HFF-Myc (cell line): ENCODE measurements around the gene PPL.

ENCODE experiments used
- DNase-seq: peaks from one replicate; pipeline ENCODE4 v3.0.0-alpha.2; 2011; ENCODE audit warnings: low read depth; ENCODE audit errors: extremely low read depth
- H3K4me3 ChIP-seq: replicated peaks from 2 replicates; pipeline ENCODE4 v1.5.1; 2011; ENCODE audit warnings: low read depth, mild to moderate bottlenecking, control low read depth, low read length
- CTCF ChIP-seq: IDR thresholded peaks from 2 replicates; pipeline ENCODE4 v1.5.1; 2012; ENCODE audit warnings: mild to moderate bottlenecking, low read depth, low read length, control low read depth; ENCODE audit errors: missing control alignments

PPL gene

GRCh38 chr16:4909825-4910224, 27.1 kb downstream of the PPL start:
- H3K4me3 ChIP-seq: no peak overlapping the region
- TF ChIP-seq CTCF: peak; percentile 5
- DNase-seq: no peak

GRCh38 chr16:4908854-4909401, 28.0 kb downstream of the PPL start:
- no peak for DNase-seq
- no peak overlapping the region for H3K4me3 ChIP-seq
- no peak for TF ChIP-seq CTCF

GRCh38 chr16:4904942-4905615, 31.9 kb downstream of the PPL start:
- DNase-seq: no peak
- no peak for TF ChIP-seq CTCF
- H3K4me3 ChIP-seq: no peak overlapping the region

- TF ChIP-seq CTCF: no peak
- no peak overlapping the region for H3K4me3 ChIP-seq
- no peak for DNase-seq
Measured at GRCh38 chr16:4904108-4904941, 32.6 kb downstream of the PPL start.

- TF ChIP-seq CTCF: no peak
- H3K4me3 ChIP-seq: no peak overlapping the region
- DNase-seq: no peak
Measured at GRCh38 chr16:4902038-4902437, 34.9 kb downstream of the PPL start.

- no peak for TF ChIP-seq CTCF
- no peak for DNase-seq
Measured at GRCh38 chr16:4900750-4901149, 36.2 kb downstream of the PPL start.

More at GRCh38 chr16:4900750-4901149, 36.2 kb downstream of the PPL start:
- H3K4me3 ChIP-seq: no peak overlapping the region
